GM08714 (cell line): ENCODE measurements around the gene PSAT1.

Source experiments
- H3K4me3 ChIP-seq: fragments of 200-500 bp; sonication (Bioruptor generic); 2 replicates; pipeline ENCODE4 v1.5.1; 2014; ENCODE audit warnings: mild to moderate bottlenecking, low read length, inconsistent platforms
- ZNF274 ChIP-seq: IDR thresholded peaks from 2 replicates; pipeline ENCODE4 v1.6.1; 2012; ENCODE audit warnings: mild to moderate bottlenecking, low read depth, low read length

Gene PSAT1

DNA sequence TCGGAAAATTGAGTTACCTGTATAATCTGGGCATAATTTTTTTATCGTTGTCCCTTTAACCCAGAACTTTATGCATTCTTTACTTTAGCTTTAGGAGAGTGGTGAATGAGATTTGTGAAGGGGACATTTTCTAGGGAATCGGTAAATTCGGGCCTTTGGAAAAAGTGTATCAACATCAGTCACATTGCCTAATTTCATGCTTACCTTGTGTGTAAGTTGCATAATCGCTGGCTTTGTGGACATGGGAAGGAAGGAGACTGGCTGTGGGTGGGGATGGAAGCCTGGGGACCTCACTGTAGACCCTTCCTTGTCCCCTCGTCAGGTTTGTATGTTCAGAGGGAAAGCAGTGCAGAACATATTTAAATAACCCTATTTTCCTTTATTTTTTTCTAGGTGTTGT, 3.3 kb downstream of the PSAT1 start:
- TF ChIP-seq ZNF274: no peak
- H3K4me3 ChIP-seq: no peak overlapping the region

DNA sequence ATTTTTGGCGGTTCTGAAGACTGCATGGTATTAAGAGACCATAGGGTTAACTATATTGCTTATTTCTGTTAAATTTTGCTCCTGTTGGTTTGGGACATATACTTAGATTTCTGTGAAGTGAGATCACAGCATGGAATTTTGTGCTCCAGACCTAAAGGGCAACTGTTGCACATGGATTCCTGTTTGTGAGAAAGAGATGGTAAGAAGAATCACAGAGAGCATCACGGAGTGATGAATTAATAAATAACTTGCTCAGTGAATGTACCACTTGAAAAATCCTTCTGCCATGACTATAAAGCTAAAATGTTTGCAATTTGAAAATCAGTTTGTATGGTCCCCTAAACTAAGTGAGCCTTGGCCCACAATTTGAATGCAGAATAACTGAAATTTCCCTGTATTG, 4.5 kb downstream of the PSAT1 start:
- no peak overlapping the region for H3K4me3 ChIP-seq
- TF ChIP-seq ZNF274: no peak

DNA sequence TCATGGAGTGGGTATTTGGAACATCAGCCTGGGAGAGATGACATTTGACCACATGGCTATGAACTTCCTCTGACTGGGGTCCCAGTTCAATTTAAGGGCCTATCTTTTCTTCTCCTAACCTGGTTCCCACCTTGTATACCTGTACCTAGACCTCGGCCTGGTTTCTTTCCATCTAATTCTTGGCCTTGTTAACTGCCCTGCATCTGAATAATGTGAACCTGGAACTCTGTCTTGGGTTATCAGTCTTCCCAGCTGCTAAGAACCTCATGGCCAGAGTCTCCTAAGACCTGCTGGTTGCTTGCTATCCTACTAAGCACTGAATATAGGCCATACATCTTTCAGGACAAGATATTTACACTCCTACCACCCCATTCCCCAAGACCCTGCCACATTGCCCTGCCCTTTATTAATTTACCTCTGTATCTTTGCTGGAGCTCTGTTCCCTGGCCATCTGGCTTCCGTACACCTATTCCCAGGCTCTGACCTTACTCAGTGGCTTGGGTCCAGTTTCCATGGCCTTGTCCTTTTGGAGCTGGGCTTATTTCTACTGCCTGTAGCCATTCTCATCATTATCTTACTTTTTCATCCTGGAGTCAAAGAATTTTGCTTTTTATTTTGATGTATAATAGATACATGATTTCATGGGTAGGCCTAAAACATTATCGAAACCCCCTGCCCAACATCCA, 6.6 kb downstream of the PSAT1 start:
- no peak overlapping the region for H3K4me3 ChIP-seq
- TF ChIP-seq ZNF274: no peak

DNA sequence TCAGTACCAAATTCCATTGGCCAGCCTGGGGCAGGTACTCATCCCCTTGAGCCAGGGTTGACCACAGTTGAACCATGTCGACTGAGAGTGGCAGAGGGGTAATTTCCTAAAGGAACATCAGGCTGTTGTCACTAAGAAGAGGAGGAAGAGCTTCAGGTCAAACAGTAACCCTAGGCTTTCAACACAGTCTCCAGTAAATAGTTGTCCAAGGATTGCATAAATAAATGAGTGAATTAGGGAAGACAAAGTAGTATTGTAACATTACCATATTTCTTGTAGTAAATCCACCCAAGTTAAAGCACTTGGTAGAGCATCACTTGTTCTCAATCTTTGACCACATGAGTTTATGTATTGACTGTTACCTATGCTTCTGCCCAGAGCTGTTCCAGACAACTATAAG, 7.4 kb downstream of the PSAT1 start:
- TF ChIP-seq ZNF274: no peak
- H3K4me3 ChIP-seq: no peak overlapping the region

DNA sequence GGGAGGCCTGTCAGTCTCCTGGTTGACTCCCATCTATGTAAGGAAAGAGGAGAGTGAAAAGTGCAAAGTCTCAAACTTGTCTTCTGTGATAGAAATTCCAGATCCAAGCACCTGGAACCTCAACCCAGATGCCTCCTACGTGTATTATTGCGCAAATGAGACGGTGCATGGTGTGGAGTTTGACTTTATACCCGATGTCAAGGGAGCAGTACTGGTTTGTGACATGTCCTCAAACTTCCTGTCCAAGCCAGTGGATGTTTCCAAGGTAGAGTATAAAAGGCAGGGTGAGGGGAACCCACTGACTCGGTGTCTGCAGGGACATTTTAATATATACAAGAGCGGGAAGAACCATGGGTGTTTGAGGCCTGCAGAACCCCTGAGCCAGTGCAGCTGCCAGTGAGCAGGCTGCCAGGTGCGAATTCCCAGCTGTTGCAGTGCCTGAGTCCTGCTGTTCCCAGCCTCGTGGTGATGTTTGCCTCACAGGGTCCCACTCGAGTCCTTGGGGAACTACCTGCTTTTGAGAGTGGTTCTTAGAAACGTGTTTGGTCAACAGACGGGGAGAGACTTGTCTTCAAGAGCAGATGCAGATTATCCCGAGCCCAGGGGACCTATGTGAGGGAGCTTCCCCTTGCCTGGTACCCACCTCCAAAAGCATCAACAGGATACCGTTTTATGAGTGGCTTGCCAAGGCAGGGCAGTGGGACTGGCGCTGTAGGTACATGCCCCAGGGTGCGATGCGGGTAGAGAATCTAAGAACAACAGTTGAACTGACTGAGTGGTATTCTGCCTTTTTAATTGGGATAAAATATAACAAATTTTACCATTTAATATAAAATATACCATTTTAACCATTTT, 9.5 kb downstream of the PSAT1 start:
- no peak for TF ChIP-seq ZNF274
- no peak overlapping the region for H3K4me3 ChIP-seq

DNA sequence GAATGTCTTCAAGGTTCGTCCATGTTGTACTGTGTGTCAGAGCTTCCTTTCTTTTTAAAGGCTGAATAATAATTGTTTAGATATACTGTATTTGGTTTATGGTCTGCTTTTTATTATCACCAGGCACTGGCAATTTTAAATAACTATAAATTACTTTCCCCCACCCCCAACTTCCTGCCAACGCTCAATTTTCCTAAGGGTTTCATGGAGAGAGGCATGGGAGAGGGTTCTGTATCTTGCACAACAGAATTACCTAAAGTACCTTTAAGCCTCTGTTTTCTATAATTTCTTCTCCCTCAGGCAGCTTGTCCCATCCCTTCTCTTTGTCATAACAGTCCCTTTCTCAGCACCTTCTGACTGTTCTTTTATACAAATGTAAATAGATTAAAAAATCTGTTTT, 10.4 kb downstream of the PSAT1 start:
- no peak overlapping the region for H3K4me3 ChIP-seq
- no peak for TF ChIP-seq ZNF274

DNA sequence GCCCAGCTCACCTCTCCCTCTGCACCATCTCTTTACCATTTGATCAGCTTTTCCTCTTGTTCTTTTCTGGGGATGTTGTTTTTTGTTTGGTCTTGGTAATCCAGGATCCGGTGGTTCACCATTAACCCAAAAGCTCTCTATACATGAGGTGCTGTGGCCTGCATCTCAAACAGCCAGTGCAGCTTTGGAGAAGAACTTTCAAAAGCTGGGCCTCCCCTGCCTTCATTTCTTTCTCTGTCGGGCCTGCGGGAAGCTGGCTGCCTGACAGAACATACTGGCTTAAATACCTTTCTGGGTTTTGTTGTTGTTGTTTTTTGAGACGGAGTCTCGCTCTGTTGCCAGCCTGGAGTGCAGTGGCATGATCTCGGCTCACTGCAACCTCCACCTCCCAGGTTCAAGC, 12.1 kb downstream of the PSAT1 start:
- no peak overlapping the region for H3K4me3 ChIP-seq
- TF ChIP-seq ZNF274: no peak

DNA sequence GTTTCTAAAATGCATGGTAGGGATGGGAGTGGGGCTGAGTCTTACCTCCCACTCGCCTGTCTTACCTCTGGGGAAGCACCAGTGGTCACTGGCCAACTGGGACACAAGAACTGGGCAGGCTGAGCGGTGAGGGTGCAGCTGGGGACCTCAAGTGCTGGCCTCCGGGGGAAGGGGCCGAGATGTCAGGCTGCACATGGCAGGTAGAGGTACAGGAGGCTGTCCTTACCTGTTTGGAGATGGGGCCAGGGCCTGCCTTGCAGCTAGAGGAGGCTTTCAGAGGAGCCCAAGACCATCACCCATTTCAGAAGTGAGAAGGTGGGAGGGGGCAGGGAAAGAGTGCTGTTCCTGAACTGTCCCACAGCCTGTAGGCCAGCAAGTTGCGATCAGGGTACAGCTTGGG, 14.2 kb downstream of the PSAT1 start:
- no peak overlapping the region for H3K4me3 ChIP-seq
- no peak for TF ChIP-seq ZNF274

DNA sequence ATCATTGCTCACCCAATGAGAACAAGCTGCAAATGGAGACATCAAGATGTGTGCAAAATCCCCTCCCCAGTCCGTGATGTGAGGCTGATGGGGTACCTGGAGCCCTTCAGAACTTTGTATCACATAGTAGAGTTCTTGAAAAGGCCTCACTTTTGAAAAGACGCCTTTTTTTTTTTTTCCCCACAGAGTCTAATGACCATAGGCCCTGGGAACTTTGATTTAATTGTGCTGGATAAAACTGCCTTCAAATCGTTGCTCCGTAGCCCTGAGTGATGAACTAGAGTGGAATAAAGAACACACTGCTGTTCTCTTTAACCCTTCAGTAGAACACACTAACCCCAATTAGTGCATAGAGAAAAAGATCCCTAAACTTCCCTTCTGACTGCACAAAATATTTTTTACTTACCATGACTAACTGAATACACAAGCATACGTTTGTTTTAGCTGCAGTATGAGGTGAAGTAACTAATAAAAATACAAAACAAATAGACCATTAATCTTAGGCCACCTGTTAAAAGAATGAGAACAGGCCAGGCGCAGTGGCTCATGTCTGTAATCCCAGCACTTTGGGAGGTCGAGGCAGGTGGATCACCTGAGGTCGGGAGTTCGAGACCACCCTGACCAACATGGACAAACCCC, 15.1 kb downstream of the PSAT1 start:
- no peak for TF ChIP-seq ZNF274
- H3K4me3 ChIP-seq: no peak overlapping the region

DNA sequence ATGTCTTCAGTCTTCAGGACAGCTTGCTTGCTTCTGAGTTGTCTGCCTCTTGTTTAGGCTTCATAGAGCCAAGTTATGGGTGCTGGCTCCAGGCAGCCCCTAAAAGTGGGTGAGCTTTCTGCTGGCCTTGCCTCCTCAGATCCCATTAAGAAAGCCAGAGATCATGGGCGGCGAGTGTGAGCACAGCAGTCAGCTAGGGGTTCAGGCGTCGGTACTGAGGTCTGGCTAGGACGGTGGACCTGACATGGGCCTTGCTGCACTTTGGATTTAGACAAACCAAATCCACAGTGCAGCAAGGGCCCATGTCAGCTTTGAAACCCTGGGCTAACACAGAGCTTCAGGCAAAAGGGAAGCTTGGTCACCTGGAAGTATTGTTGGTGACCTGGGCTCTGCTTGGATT, 17.6 kb downstream of the PSAT1 start:
- no peak for TF ChIP-seq ZNF274

DNA sequence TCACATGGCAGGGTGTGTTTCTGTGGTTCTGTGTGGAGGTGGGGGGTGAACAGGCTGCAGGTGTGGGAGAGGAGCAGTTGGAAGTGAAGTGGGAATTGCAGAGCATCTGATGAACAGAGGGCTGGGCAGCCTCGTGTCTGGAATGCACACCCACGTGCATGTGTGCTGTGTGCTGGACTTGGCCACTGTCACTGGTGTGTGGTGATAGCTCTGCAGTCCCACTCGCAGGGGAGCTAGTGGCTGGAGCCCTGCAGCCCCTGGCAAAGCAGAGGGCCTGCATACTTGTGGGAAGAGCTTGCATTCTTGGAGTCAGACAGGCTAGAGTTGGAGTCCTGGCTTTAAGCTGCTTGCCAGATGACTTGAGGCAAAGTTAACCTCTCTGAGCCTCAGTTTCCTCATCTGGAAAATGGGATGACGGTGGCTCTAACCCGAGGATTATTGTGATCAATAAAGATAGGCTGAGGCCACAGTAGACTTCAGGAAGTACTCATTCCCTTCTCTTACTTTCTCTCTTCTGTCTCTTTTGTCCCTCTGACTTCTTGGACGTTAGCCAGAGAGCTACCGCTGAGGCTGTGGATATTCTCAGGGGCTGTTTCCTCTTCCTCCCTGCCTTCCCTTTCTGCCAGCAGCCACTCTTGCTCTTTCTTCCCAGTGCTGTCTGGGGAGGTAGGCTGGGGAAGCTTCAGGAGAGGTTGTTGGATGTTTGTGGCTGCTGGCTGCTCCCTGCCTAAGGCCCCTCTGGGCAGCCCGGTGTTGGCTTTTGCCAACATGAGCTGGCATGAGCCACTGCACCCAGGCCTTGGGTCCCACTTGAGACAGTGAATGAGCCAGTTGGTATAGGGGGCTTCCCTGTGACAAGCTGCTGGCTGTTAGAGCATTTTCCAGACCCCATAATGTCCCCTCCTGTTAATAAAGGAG, 18.3 kb downstream of the PSAT1 start:
- no peak overlapping the region for H3K4me3 ChIP-seq
- TF ChIP-seq ZNF274: no peak

More for the DNA sequence above, 17.6 kb downstream of the PSAT1 start:
- no peak overlapping the region for H3K4me3 ChIP-seq

DNA sequence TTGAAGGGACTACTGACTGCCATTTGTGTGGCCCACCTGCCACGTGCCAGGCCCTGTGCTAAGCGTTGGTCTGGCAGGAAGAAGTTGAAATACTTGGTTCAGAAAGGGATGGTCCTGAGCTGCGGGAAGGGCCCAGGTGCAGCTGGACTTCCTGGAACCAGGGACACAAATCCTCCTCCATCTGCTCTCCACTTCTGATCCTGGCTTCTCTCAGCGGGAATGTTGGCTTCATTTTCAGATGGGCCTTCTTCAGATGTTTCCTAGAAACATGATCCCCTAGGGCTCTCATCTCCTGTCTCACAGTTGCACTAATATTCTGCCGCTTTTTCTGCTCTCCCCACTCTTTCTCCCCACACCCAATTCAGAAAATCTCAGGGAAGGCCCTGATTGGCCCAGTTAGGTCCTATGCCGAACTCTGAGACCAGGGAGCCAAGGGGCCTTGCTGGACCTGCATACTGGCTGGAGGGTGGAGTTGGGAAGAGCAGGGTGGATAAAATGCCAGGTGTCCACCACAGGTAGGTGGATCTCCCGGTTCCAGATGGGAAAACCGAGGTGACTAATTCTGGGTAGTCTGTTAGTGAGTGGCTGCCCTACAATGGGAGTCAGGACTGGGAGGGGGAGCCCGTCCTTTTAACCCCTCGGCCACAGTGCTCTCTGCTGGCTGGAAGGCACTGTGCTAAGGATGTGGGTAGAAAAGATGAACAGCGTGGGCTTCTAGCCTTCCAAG, 19.4 kb downstream of the PSAT1 start:
- H3K4me3 ChIP-seq: no peak overlapping the region
- TF ChIP-seq ZNF274: no peak
